Colonic mucosa (tissue), 4 donors: ENCODE data around the gene NXPH1. TPM values are rescaled to one million over a fixed set of nuclear protein-coding genes. Genes with fewer than 3 reads are reported as not detected.
A peak's percentile ranks its signal among the peaks of the same experiment; 100 is the strongest.

Experiments used
- DNase-seq: peaks from one replicate; pipeline ENCODE4 v3.0.0-alpha.2; 2020
- H3K27ac ChIP-seq: fragments of 200-600 bp; one replicate; pipeline ENCODE4 v1.8.0; 2021
- H3K27me3 ChIP-seq: fragments of 200-600 bp; one replicate; pipeline ENCODE4 v1.8.0; 2021
- H3K36me3 ChIP-seq: fragments of 200-600 bp; one replicate; pipeline ENCODE4 v1.8.0; 2021
- H3K4me1 ChIP-seq: fragments of 200-600 bp; one replicate; pipeline ENCODE4 v1.8.0; 2021; ENCODE audit warnings: mild to moderate bottlenecking
- H3K4me3 ChIP-seq: fragments of 200-600 bp; one replicate; pipeline ENCODE4 v1.8.0; 2021
- H3K9ac ChIP-seq, 2 donors: one replicate each; pipeline ENCODE4 v1.7.0; 2013; ENCODE audit warnings: control low read depth in 2 of 2, low read depth in 2 of 2, low read length in 2 of 2
- H3K9me3 ChIP-seq: fragments of 200-600 bp; one replicate; pipeline ENCODE4 v1.8.0; 2021
- intact Hi-C: fragments of 100-400 bp; cut with DNase I; formaldehyde crosslinking; loops from one replicate; pipeline ENCODE4 v1.14.1; 2022
- total RNA-seq, 2 donors: library from RNA; stranded (reverse); fragmentation: NEBNext Ultra II Directional in 1 of 2; extraction: Animal tissue kit (Norgen Biotek cat#: 25700) in 1 of 2; gene quantifications; one replicate each; pipeline ENCODE4 v1.2.1, GENCODE V29; 2021
- TF ChIP-seq, protein P1 (sequence below): fragments of 200-600 bp; IDR thresholded peaks from one replicate; pipeline ENCODE4 v1.8.0; 2022; ENCODE audit warnings: antibody characterized with exemption, mild to moderate bottlenecking
- donor health status: healthy.
- donor health status: DM: no; HTN: no; CAD: no.
- donor health status: DM: no; HTN: no; CAD: no.

The NXPH1 gene
- total RNA-seq, 2 donors from 2014 or later, result 0.30 TPM; not detected in 1

DNA sequence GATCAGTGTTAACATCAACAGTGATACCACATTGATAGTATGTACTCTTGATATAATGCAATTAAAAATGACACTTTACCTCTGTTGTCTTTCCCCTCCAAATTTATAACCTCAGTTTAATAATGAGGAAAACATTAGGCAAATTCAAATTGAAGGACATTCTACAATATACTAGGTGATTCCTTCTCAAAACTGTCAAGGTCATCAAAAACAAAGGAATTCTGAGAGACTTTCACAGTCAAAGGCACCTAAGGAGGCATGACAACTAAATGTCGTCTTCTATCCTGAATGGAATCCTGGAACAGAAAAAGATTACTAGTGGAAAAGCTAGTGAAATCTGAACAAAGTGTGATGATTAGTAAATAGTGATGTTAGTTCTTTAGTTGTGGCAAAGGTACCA, 22.3 kb upstream of the NXPH1 start:
- Histone ChIP-seq H3K9ac (no peak overlapping the region), H3K4me1 (no peaks in the 10 kb centered on the region), H3K36me3 (no peaks in the 10 kb centered on the region), H3K9me3 (no peaks in the 10 kb centered on the region), H3K27ac (no peak overlapping the region), H3K27me3 (no peaks in the 10 kb centered on the region), H3K4me3 (no peak overlapping the region)
- TF ChIP-seq, protein P1, sequence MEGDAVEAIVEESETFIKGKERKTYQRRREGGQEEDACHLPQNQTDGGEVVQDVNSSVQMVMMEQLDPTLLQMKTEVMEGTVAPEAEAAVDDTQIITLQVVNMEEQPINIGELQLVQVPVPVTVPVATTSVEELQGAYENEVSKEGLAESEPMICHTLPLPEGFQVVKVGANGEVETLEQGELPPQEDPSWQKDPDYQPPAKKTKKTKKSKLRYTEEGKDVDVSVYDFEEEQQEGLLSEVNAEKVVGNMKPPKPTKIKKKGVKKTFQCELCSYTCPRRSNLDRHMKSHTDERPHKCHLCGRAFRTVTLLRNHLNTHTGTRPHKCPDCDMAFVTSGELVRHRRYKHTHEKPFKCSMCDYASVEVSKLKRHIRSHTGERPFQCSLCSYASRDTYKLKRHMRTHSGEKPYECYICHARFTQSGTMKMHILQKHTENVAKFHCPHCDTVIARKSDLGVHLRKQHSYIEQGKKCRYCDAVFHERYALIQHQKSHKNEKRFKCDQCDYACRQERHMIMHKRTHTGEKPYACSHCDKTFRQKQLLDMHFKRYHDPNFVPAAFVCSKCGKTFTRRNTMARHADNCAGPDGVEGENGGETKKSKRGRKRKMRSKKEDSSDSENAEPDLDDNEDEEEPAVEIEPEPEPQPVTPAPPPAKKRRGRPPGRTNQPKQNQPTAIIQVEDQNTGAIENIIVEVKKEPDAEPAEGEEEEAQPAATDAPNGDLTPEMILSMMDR, result no peak
- intact Hi-C loops, result no loop called here
- no peak for DNase-seq

GRCh38 chr7:8413600-8413999, 19.8 kb upstream of the NXPH1 start:
- Histone ChIP-seq H3K9ac (no peak overlapping the region), H3K36me3 (no peaks in the 10 kb centered on the region), H3K27ac (no peak overlapping the region), H3K4me1 (no peaks in the 10 kb centered on the region), H3K27me3 (no peaks in the 10 kb centered on the region), H3K9me3 (no peaks in the 10 kb centered on the region), H3K4me3 (no peak overlapping the region)
- intact Hi-C loops, result no loop called here
- TF ChIP-seq, protein P1, result no peak
- DNase-seq, result no peak

DNA sequence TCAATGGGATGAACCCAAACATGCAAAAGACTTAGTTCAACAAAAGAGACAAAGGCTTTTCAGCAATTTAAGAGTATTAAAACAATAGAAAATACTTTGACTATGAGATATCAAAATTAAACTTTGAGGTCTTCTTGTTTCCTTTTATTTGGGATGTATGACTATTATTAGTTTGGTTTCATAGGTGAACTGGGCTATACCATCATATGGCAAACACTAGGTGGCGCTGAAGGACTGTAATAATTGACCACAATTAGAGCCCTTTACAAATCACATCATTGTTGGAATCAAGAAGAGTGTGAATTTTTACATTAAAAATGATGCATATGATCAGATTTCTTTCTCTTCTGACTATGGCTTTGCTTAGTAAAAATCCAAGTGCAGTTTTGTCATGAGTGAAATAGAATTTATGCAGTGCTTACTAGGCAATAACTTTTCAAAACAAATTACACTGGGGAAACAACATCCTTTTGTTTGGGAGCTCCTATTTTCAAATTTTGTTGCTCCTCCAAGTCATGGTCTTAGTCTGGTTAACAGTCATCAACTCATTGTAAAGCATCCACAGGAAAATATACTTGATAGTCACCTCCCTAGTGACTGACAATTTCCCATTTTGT, 14.7 kb upstream of the NXPH1 start:
- Histone ChIP-seq H3K9me3 (no peaks in the 10 kb centered on the region), H3K27ac (no peak overlapping the region)
- intact Hi-C loops, result no loop called here

GRCh38 chr7:8422177-8422576, 11.2 kb upstream of the NXPH1 start:
- H3K27ac ChIP-seq, result no peak overlapping the region
- no peak overlapping the region for H3K9ac ChIP-seq
- TF ChIP-seq, protein P1, result no peak
- H3K4me1 ChIP-seq, result no peaks in the 10 kb centered on the region
- no peak overlapping the region for H3K4me3 ChIP-seq
- intact Hi-C loops, result loop anchor here (10.0 kb wide), 1 partner anchor 1983 kb away; no protein-coding TSS in a partner anchor
- H3K9me3 ChIP-seq, result no peaks in the 10 kb centered on the region
- no peaks in the 10 kb centered on the region for H3K27me3 ChIP-seq
- DNase-seq, result no peak
- no peaks in the 10 kb centered on the region for H3K36me3 ChIP-seq

More for the DNA sequence above, 14.7 kb upstream of the NXPH1 start:
- no peak overlapping the region for H3K9ac ChIP-seq
- no peaks in the 10 kb centered on the region for H3K27me3 ChIP-seq
- H3K36me3 ChIP-seq, result no peaks in the 10 kb centered on the region
- H3K4me3 ChIP-seq, result no peak overlapping the region
- TF ChIP-seq, protein P1, result peak; percentile 60
- H3K4me1 ChIP-seq, result no peaks in the 10 kb centered on the region
- peak; percentile 50 for DNase-seq

GRCh38 chr7:8423057-8423456, 10.4 kb upstream of the NXPH1 start:
- Histone ChIP-seq H3K4me3 (no peak overlapping the region), H3K27ac (no peak overlapping the region), H3K36me3 (no peaks in the 10 kb centered on the region), H3K27me3 (no peaks in the 10 kb centered on the region), H3K4me1 (no peaks in the 10 kb centered on the region), H3K9me3 (no peaks in the 10 kb centered on the region), H3K9ac (no peak overlapping the region)
- intact Hi-C loops, result loop anchor here (10.0 kb wide), 1 partner anchor 1982 kb away; no protein-coding TSS in a partner anchor
- TF ChIP-seq, protein P1, result no peak
- no peak for DNase-seq
